ENCODE measurements around the gene ATG16L2. TPM values are rescaled to one million over a fixed set of nuclear protein-coding genes. Genes with fewer than 3 reads are reported as not detected.

Gene ATG16L2
- total and polyA plus RNA-seq, 2 donors (not counting 1 experiment from before 2014, with no cell fraction given) = 212 to 350 TPM

DNA sequence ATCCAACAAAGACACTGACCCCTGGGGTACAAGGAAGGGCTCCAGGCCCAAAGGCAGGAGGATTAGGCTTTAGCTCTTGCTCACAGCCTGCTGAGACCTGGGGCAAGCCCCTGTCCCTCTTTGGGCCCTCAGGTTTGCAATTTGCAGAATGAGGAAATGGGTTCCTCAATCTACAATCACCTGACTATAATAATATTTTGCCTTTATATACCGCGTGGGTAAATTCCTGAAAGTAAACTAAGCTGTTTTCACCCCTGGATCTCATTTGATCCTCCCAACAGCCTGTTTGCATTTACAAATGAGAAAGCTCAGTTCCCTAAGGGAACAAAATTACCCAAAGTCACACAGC lies 21.2 kb upstream of the ATG16L2 start:
- H3K4me2 ChIP-seq (replicated peaks; ENCODE audit: low read depth, low read length, poor library complexity, severe bottlenecking) = peak overlapping the region; percentile 62
- H3K79me2 ChIP-seq (ENCODE audit: control insufficient read depth, insufficient read depth, low read length) = peaks cover 10% of the 10 kb centered on the region
- ChIA-PET POLR2A (interaction anchor here (0.6 to 4.8 kb wide), 10 partner anchors 11 to 71 kb away, joined by 3 to 39 read pairs (median 6); partner anchors contain the start of gene ATG16L2), CTCF (interaction anchor here (0.8 to 10.6 kb wide), 17 partner anchors 10 to 385 kb away, joined by 3 to 390 read pairs (median 4); partner anchors contain the start of gene ATG16L2)
- peak overlapping the region; percentile 90 for H2AFZ ChIP-seq (ENCODE audit: insufficient read depth, low read depth, low read length, poor library complexity, severe bottlenecking)
- no peaks in the 10 kb centered on the region for H3K9me3 ChIP-seq (ENCODE audit: control extremely low read depth in 1 of 3, control insufficient read depth in 2 of 3, insufficient read depth in 1 of 3, low read length in 2 of 3)
- no peaks in the 10 kb centered on the region for H3K27me3 Mint-ChIP-seq
- H3K4me1 Mint-ChIP-seq = peaks cover 38% of the 10 kb centered on the region
- no peaks in the 10 kb centered on the region for H3K36me3 ChIP-seq (replicated peaks in 1 of 2; ENCODE audit: control extremely low read depth in 1 of 2, control insufficient read depth in 1 of 2, extremely low read depth in 1 of 2, insufficient read depth in 2 of 2, low read length in 1 of 2)
- peak overlapping the region; percentile 17 to 98 (median 85) for H3K4me3 ChIP-seq (ENCODE audit: control extremely low read depth in 1 of 5, extremely low read depth in 1 of 5, insufficient read depth in 1 of 5, low read depth in 2 of 5, low read length in 4 of 5)
- H3K4me1 ChIP-seq (ENCODE audit: control insufficient read depth in 2 of 2, insufficient read depth in 2 of 2, low read length in 2 of 2) = peaks cover 23 to 29% of the 10 kb centered on the region in 2 donors
- no peak for TF ChIP-seq EZH2 (IDR thresholded peaks at IDR 0.05; ENCODE audit: borderline replicate concordance, insufficient read depth, low read depth, low read length, poor library complexity, severe bottlenecking)
- no peak for TF ChIP-seq CTCF (IDR thresholded peaks at IDR 0.05)
- H3K27me3 ChIP-seq (replicated peaks in 1 of 4; ENCODE audit: control extremely low read depth in 1 of 4, control insufficient read depth in 3 of 4, insufficient read depth in 4 of 4, low read length in 3 of 4) = no peaks in the 10 kb centered on the region
- H3K27ac ChIP-seq (ENCODE audit: low read length in 2 of 2) = peak overlapping the region; percentile 94 to 97
- no CpG with 5 or more reads among the region's 2 CpGs for WGBS (ENCODE audit: insufficient coverage)
- intact Hi-C loops (cut with micrococcal nuclease) = loop anchor here (1.0 kb wide), 4 partner anchors 22 to 109 kb away; partner anchors contain the start of gene ARAP1
- H3K9ac ChIP-seq (ENCODE audit: low read length) = peak overlapping the region; percentile 95
- ATAC-seq (ENCODE audit: low read depth) (no peak), DNase-seq (no peak)
- H3K4me3 Mint-ChIP-seq = peak overlapping the region; percentile 99
- no peaks in the 10 kb centered on the region for H4K20me1 ChIP-seq (ENCODE audit: control insufficient read depth, insufficient read depth, low read length, poor library complexity, severe bottlenecking)
- H3K27ac Mint-ChIP-seq = peak overlapping the region; percentile 100
- H3K9me3 Mint-ChIP-seq (ENCODE audit: insufficient read depth) = no peaks in the 10 kb centered on the region
